ENCODE results near the gene CDC42BPA. TPM values are rescaled to one million over a fixed set of nuclear protein-coding genes. Genes with fewer than 3 reads are reported as not detected.

Gene CDC42BPA
- total and polyA plus RNA-seq, 9 of the 15 experiments (the other 6 are each of a cell fraction or from before 2014, with no cell fraction given) = 8.0 to 77.5 (median 52.1) TPM

DNA sequence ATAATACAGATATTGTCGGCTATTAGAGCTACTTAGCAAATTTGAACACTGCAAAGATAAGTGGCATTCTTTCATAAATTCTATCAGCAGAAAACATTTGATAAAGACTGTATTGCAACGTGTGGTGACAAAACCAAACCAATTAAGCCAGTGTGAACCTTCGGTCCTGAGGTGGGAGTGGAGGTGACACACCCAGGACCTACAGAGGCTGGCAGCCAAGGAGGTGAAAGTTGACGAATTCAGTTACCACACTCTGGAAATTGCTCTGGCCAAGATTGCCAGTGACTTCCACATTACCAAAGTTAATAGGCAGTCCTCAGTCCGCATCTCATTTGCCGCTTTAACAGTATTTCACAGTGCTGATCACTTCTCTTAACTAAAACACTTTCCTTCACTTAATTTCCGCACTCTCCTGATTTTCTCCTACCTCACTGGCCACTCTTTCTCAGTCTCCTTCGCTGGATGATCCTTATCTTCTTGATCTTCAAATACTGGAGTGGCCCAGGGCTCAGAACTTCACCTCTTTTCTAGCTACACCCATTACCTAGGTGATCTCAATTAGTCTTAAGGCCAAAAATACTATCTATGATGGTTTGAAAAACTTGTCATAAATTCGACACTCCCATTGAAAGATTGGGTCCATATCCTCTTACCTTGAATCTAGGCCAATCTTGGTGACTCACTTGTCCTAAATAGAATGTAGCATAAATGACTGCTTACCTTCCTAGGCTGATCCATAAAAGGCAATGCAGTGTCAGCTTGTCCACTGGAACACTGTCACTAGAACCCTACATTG is 5.1 kb upstream of the CDC42BPA start (continued):
- TF ChIP-seq MEIS2 (IDR thresholded peaks at IDR 0.05; ENCODE audit: partially characterized antibody) (no peak), ZNF12 (CRISPR knock-in tag; IDR thresholded peaks at IDR 0.05) (no peak), BRD9 (IDR thresholded peaks at IDR 0.05; ENCODE audit: low read depth, partially characterized antibody) (no peak)
- TF ChIP-seq, protein P1, sequence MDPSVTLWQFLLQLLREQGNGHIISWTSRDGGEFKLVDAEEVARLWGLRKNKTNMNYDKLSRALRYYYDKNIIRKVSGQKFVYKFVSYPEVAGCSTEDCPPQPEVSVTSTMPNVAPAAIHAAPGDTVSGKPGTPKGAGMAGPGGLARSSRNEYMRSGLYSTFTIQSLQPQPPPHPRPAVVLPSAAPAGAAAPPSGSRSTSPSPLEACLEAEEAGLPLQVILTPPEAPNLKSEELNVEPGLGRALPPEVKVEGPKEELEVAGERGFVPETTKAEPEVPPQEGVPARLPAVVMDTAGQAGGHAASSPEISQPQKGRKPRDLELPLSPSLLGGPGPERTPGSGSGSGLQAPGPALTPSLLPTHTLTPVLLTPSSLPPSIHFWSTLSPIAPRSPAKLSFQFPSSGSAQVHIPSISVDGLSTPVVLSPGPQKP (CRISPR knock-in tag; IDR thresholded peaks at IDR 0.05) = no peak

DNA sequence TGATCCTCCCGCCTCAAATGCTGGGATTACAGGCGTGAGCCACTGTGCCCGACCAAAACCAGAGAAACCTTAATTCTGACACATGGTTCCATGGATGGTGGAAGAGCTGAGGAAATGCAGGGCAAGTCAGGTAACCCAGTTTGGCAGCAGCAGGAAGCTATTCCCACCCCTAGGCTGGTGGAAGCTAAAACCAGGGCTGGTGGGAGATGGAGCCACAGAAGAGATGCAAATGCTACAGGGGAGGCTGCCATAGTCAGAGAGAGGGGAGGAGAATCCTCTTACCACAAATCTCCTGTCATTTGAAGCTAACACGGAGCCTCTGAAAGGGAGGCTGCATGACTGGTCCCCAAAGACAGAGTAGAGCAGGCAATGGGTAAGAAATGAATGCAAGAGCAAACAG is 4.1 kb upstream of the CDC42BPA start:
- no peaks in the 10 kb centered on the region for H3K27me3 ChIP-seq (ENCODE audit: control insufficient read depth in 2 of 2, insufficient read depth in 2 of 2, low read length in 2 of 2)
- H3K4me2 ChIP-seq (ENCODE audit: insufficient read depth, low read length) = no peak overlapping the region
- no peaks in the 10 kb centered on the region for H3K9me1 ChIP-seq (ENCODE audit: control insufficient read depth, insufficient read depth, low read length)
- ChIA-PET POLR2A (interaction anchor here (0.6 to 1.4 kb wide), 6 partner anchors 13 to 885 kb away, joined by 3 to 5 read pairs (median 4); no protein-coding TSS in a partner anchor), CTCF (ENCODE audit: low intra/inter-chr PET ratio) (no interaction called here)
- H2AFZ ChIP-seq (ENCODE audit: low read depth, low read length) = 0 out of 2 replicates have a peak overlapping the region, but pooled peaks have one; percentile 53
- TF ChIP-seq, protein P2, sequence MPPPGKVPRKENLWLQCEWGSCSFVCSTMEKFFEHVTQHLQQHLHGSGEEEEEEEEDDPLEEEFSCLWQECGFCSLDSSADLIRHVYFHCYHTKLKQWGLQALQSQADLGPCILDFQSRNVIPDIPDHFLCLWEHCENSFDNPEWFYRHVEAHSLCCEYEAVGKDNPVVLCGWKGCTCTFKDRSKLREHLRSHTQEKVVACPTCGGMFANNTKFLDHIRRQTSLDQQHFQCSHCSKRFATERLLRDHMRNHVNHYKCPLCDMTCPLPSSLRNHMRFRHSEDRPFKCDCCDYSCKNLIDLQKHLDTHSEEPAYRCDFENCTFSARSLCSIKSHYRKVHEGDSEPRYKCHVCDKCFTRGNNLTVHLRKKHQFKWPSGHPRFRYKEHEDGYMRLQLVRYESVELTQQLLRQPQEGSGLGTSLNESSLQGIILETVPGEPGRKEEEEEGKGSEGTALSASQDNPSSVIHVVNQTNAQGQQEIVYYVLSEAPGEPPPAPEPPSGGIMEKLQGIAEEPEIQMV (tag; conservative IDR thresholded peaks at IDR 0.05; ENCODE audit: low read depth) = no peak
- TF ChIP-seq TBL1XR1 (IDR thresholded peaks at IDR 0.05; ENCODE audit: low read length in 2 of 2) = no peak
- TF ChIP-seq, protein P3, sequence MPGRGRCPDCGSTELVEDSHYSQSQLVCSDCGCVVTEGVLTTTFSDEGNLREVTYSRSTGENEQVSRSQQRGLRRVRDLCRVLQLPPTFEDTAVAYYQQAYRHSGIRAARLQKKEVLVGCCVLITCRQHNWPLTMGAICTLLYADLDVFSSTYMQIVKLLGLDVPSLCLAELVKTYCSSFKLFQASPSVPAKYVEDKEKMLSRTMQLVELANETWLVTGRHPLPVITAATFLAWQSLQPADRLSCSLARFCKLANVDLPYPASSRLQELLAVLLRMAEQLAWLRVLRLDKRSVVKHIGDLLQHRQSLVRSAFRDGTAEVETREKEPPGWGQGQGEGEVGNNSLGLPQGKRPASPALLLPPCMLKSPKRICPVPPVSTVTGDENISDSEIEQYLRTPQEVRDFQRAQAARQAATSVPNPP (IDR thresholded peaks at IDR 0.05; ENCODE audit: borderline replicate concordance, insufficient read depth, insufficient read length) = no peak
- TF ChIP-seq, protein P4, sequence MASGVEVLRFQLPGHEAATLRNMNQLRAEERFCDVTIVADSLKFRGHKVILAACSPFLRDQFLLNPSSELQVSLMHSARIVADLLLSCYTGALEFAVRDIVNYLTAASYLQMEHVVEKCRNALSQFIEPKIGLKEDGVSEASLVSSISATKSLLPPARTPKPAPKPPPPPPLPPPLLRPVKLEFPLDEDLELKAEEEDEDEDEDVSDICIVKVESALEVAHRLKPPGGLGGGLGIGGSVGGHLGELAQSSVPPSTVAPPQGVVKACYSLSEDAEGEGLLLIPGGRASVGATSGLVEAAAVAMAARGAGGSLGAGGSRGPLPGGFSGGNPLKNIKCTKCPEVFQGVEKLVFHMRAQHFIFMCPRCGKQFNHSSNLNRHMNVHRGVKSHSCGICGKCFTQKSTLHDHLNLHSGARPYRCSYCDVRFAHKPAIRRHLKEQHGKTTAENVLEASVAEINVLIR (CRISPR knock-in tag; IDR thresholded peaks at IDR 0.05) = no peak
- TF ChIP-seq SMARCC2 (IDR thresholded peaks at IDR 0.05; ENCODE audit: low read depth) = no peak
- no peak for TF ChIP-seq ZNF124 (CRISPR knock-in tag; IDR thresholded peaks at IDR 0.05)
- TF ChIP-seq ZNF263 (CRISPR knock-in tag; IDR thresholded peaks at IDR 0.05; ENCODE audit: borderline replicate concordance) = no peak
- H3K9me3 ChIP-seq (replicated peaks; ENCODE audit: control insufficient read depth, insufficient read depth, low read depth, low read length) = no peaks in the 10 kb centered on the region; the same call in 1 of the 2 replicates
- in situ Hi-C loops (cut with MboI) = no loop called here
- 58% methylated on average over 4 of the region's 4 CpGs for WGBS (ENCODE audit: insufficient coverage, low coverage, missing lambda C conversion rate)
- peak overlapping the region in 1 of 2 experiments; percentile 21; a peak in 1 of 4 replicates for H3K9ac ChIP-seq (ENCODE audit: insufficient read depth in 1 of 2, low read depth in 2 of 2, low read length in 2 of 2)
- H3K79me2 ChIP-seq (ENCODE audit: control insufficient read depth, insufficient read depth, low read length) = peaks cover 12% of the 10 kb centered on the region
- H3K4me1 ChIP-seq (replicated peaks in 1 of 2; ENCODE audit: control insufficient read depth in 2 of 2, insufficient read depth in 2 of 2, low read length in 2 of 2) = peaks cover 9 to 15% of the 10 kb centered on the region in 2 experiments; a peak in 4 of 5 replicates
- no peak overlapping the region for H3K27ac ChIP-seq (ENCODE audit: extremely low read depth, low read depth, low read length)
- FAIRE-seq = no peak
- no peak for ATAC-seq
- no TSS peak for BruUV-seq (replicated peaks)
- no peaks in the 10 kb centered on the region for H4K20me1 ChIP-seq (replicated peaks; ENCODE audit: control insufficient read depth, insufficient read depth, low read length)
- intact Hi-C loops (cut with micrococcal nuclease) = no loop called here
- H3K4me3 ChIP-seq = no peak overlapping the region
- no peak for DNase-seq (ENCODE audit: extremely low read depth in 1 of 4, low spot score in 3 of 4)
- no peaks in the 10 kb centered on the region for H3K36me3 ChIP-seq (ENCODE audit: control insufficient read depth, insufficient read depth, low read length)
